Naive thymus-derived CD4-positive, alpha-beta T cell (primary cell): Measurements from ENCODE around the gene INCA1. TPM values are rescaled to one million over a fixed set of nuclear protein-coding genes. Genes with fewer than 3 reads are reported as not detected.
A peak's percentile ranks its signal among the peaks of the same experiment; 100 is the strongest.

Source experiments
- ATAC-seq: fragments of 150-1000 bp; cut with Tn5 transposase; 2 replicates; pipeline ENCODE4 v1.10.0; 2021; ENCODE audit warnings: mild to moderate bottlenecking, moderate library complexity
- CTCF ChIA-PET: fragments of 350-600 bp; sonication (Branson Sonifier 250); formaldehyde crosslinking; loops from one replicate; lab custom pipeline; 2021; ENCODE audit warnings: antibody characterized with exemption; lab: Charles Lee
- POLR2A ChIA-PET: fragments of 350-600 bp; sonication (Branson Sonifier 250); formaldehyde crosslinking; loops from one replicate; lab custom pipeline; 2021; ENCODE audit warnings: antibody characterized with exemption, inconsistent platforms; lab: Charles Lee
- DNase-seq, 9 donors: peaks; one replicate each; pipeline versions ENCODE4 v3.0.0 to v3.0.0-alpha.2; 2020 to 2022; ENCODE audit warnings: mixed read lengths in 1 of 9
- H3K27ac ChIP-seq: one replicate; pipeline ENCODE4 v1.7.0; 2013; ENCODE audit warnings: mild to moderate bottlenecking, low read depth, low read length, moderate library complexity
- H3K27me3 ChIP-seq, 2 donors: one replicate each; pipeline ENCODE4 v1.7.0; 2013; ENCODE audit warnings: low read length in 2 of 2, mild to moderate bottlenecking in 2 of 2, moderate library complexity in 2 of 2; ENCODE audit not compliant: control insufficient read depth in 2 of 2, insufficient read depth in 2 of 2
- H3K36me3 ChIP-seq, 3 experiments: 1 replicate in 2 of 3; 2 replicates in 1 of 3; pipeline ENCODE4 v1.7.0; 2013; ENCODE audit warnings: low read length in 3 of 3, mild to moderate bottlenecking in 3 of 3, moderate library complexity in 1 of 3; ENCODE audit not compliant: insufficient read depth in 3 of 3, control insufficient read depth in 2 of 3
- H3K4me1 ChIP-seq, 2 donors: one replicate each; pipeline ENCODE4 v1.7.0; 2013; ENCODE audit warnings: low read length in 2 of 2, mild to moderate bottlenecking in 2 of 2, moderate library complexity in 1 of 2; ENCODE audit not compliant: control insufficient read depth in 2 of 2, insufficient read depth in 2 of 2
- H3K4me3 ChIP-seq: 2 replicates; pipeline ENCODE4 v1.7.0; 2013; ENCODE audit warnings: mild to moderate bottlenecking, low read length
- H3K9me3 ChIP-seq, 3 experiments: 1 replicate in 2 of 3; 2 replicates in 1 of 3; pipeline ENCODE4 v1.7.0; 2013; ENCODE audit warnings: low read length in 3 of 3; ENCODE audit not compliant: control insufficient read depth in 2 of 3
- H3K27ac Mint-ChIP-seq, 9 donors: one replicate each; pipeline ENCODE4 v1.8.0; 2020 to 2022; ENCODE audit warnings: mixed read lengths in 9 of 9, mild to moderate bottlenecking in 8 of 9, moderate library complexity in 5 of 9, inconsistent platforms in 2 of 9
- H3K27me3 Mint-ChIP-seq, 5 donors: one replicate each; pipeline ENCODE4 v1.8.0; 2021 to 2022; ENCODE audit warnings: mixed read lengths in 5 of 5, mild to moderate bottlenecking in 1 of 5
- H3K36me3 Mint-ChIP-seq, 5 donors: one replicate each; pipeline ENCODE4 v1.8.0; 2020 to 2022; ENCODE audit warnings: mixed read lengths in 5 of 5, mild to moderate bottlenecking in 3 of 5, inconsistent platforms in 1 of 5
- H3K4me1 Mint-ChIP-seq, 7 donors: one replicate each; pipeline ENCODE4 v1.8.0; 2020 to 2022; ENCODE audit warnings: mixed read lengths in 7 of 7, mild to moderate bottlenecking in 3 of 7, inconsistent platforms in 1 of 7
- H3K4me3 Mint-ChIP-seq, 10 donors: one replicate each; pipeline ENCODE4 v1.8.0; 2020 to 2022; ENCODE audit warnings: mild to moderate bottlenecking in 10 of 10, mixed read lengths in 10 of 10, moderate library complexity in 6 of 10, inconsistent platforms in 2 of 10
- H3K9me3 Mint-ChIP-seq, 11 donors: one replicate each; pipeline ENCODE4 v1.8.0; 2020 to 2022; ENCODE audit warnings: mixed read lengths in 11 of 11, mild to moderate bottlenecking in 4 of 11, inconsistent platforms in 1 of 11, moderate library complexity in 1 of 11
- intact Hi-C, 2 donors: fragments of 100-400 bp; cut with micrococcal nuclease; formaldehyde crosslinking; loops; one replicate each; pipeline ENCODE4 v1.15.1; 2023
- polyA plus RNA-seq, 2 donors: library from polyadenylated mRNA; unstranded; fragments of 300-500 nt; fragmentation: Illumina TruSeq; gene quantifications; one replicate each; pipeline ENCODE4 v1.2.3, GENCODE V29; 2021
- total RNA-seq, 6 experiments: library from RNA in 5 of 6; stranded (reverse) in 5 of 6; gene quantifications; 1 replicate in 5 of 6; 2 replicates in 1 of 6; pipeline ENCODE4 v1.2.3 and lab custom pipeline; 2021 to 2026

Gene INCA1, protein sequence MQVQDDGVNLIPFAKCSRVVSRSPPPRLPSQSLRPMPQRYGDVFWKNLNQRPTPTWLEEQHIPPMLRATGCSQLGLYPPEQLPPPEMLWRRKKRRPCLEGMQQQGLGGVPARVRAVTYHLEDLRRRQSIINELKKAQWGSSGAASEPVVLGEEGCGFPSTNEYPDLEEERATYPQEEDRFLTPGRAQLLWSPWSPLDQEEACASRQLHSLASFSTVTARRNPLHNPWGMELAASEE
- total RNA-seq (under 1 TPM in 4 of 5 experiments, not detected in 1; 0.38 to 0.42 (median 0.41) TPM), polyA plus RNA-seq (not detected), total RNA-seq (lab: John Stamatoyannopoulos, UW) (not detected)

- ChIA-PET CTCF (interaction anchor here (0.8 to 1.0 kb wide), 2 partner anchors 9 to 95 kb away, joined by 4 to 5 read pairs; partner anchors contain the start of genes CAMTA2 and CHRNE), POLR2A (interaction anchor here (0.8 to 4.6 kb wide), 13 partner anchors 10 to 286 kb away, joined by 3 to 36 read pairs (median 5); partner anchors contain the start of genes CAMTA2, RNF167, SLC25A11 and SPAG7)
- Histone ChIP-seq H3K4me3 (peak within 1 kb of the TSS; percentile 75), H3K27ac (peak within 1 kb of the TSS; percentile 83), H3K27me3 (no peaks in the 10 kb centered on the region), H3K9me3 (no peaks in the 10 kb centered on the region), H3K36me3 (peaks cover 0 to 13% (median 5%) of the 10 kb centered on the region in 3 experiments), H3K4me1 (peaks cover 8 to 11% of the 10 kb centered on the region in 2 donors)
- H3K27ac Mint-ChIP-seq, result peak within 1 kb of the TSS; percentile 76 to 95 (median 88)
- peaks cover 0 to 2% (median 0%) of the 10 kb centered on the region in 11 donors for H3K9me3 Mint-ChIP-seq
- no peaks in the 10 kb centered on the region for H3K27me3 Mint-ChIP-seq
- DNase-seq (peak; percentile 84 to 95 (median 92)), ATAC-seq (peak; percentile 99)
- intact Hi-C loops, result loop anchor here (1.0 to 5.0 kb wide), 11 partner anchors 10 to 421 kb away; partner anchors contain the start of genes CAMTA2 (in 2 of the 2), PFN1 (in 2 of the 2), RNF167 (in 2 of the 2) and SLC25A11 (in 2 of the 2)
- H3K4me3 Mint-ChIP-seq, result peak within 1 kb of the TSS; percentile 80 to 95 (median 88)
- H3K4me1 Mint-ChIP-seq, result peaks cover 18 to 29% (median 26%) of the 10 kb centered on the region in 7 donors
- peaks cover 0 to 12% (median 4%) of the 10 kb centered on the region in 5 donors for H3K36me3 Mint-ChIP-seq
These were observed at the start of gene INCA1, which contains the start of gene KIF1C for GRCh38 chr17:4997302-4998026. Gene INCA1 (minus strand): TSS chr17:4997522. CDS start chr17:4994437, 3,085 bp downstream. Gene KIF1C (plus strand): TSS chr17:4997950. CDS start chr17:5000247, 2,297 bp downstream.

DNA sequence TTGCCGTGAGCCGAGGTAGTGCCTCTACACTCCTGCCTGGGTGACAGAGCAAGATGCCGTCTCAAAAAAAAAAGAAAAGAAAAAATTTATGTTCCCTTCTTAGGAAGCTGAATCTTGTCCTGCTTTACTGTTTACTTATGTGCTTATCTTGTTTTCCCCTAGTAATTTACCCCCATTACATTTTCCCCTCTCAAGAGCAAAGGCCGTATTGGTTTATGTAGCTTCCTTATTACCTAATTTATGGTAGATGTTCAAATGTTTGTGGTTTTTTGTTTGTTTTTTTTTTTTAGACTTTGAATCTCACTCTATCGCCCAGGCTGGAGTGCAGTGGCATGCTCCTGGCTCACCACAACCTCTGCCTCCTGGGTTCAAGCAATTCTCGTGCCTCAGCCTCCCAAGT lies 48.2 kb upstream of the INCA1 start:
- peaks cover 45 to 61% of the 10 kb centered on the region in 2 donors for H3K4me1 ChIP-seq
- ATAC-seq, result no peak
- no peak overlapping the region for H3K4me3 ChIP-seq
- peak in 3 of 9 donors; percentile 14 to 23 (median 18) for DNase-seq
- H3K27me3 ChIP-seq, result no peaks in the 10 kb centered on the region
- ChIA-PET CTCF (interaction anchor here (1.2 to 6.0 kb wide), 4 partner anchors 11 to 15 kb away, joined by 3 to 49 read pairs (median 12); partner anchors contain the start of gene SLC52A1), POLR2A (interaction anchor here (0.6 to 1.0 kb wide), 6 partner anchors 14 to 469 kb away, joined by 3 to 4 read pairs (median 3); no protein-coding TSS in a partner anchor)
- Mint-ChIP-seq H3K27me3 (no peaks in the 10 kb centered on the region), H3K9me3 (peaks cover 0 to 1% (median 0%) of the 10 kb centered on the region in 11 donors), H3K36me3 (peaks cover 0 to 35% (median 0%) of the 10 kb centered on the region in 5 donors), H3K27ac (peak overlapping the region; percentile 58 to 99 (median 83)), H3K4me1 (peaks cover 26 to 83% (median 70%) of the 10 kb centered on the region in 7 donors), H3K4me3 (peak overlapping the region in 9 of 10 donors; percentile 26 to 65 (median 57))
- intact Hi-C loops, result no loop called here
- H3K9me3 ChIP-seq, result no peaks in the 10 kb centered on the region
- H3K36me3 ChIP-seq, result no peaks in the 10 kb centered on the region
- no peak overlapping the region for H3K27ac ChIP-seq

GRCh38 chr17:5044630-5045029 lies 47.3 kb upstream of the INCA1 start:
- peaks cover 22 to 77% (median 66%) of the 10 kb centered on the region in 7 donors for H3K4me1 Mint-ChIP-seq
- peak overlapping the region in 7 of 9 donors; percentile 19 to 99 (median 76) for H3K27ac Mint-ChIP-seq
- H3K9me3 Mint-ChIP-seq, result peaks cover 0 to 5% (median 0%) of the 10 kb centered on the region in 11 donors
- ChIA-PET CTCF (interaction anchor here (1.2 to 6.0 kb wide), 3 partner anchors 10 to 16 kb away, joined by 4 to 49 read pairs (median 21); partner anchors contain the start of gene SLC52A1), POLR2A (interaction anchor here (1.5 kb wide), 1 partner anchor 13 kb away, joined by 11 read pairs; no protein-coding TSS in a partner anchor)
- Histone ChIP-seq H3K4me1 (peaks cover 37 to 56% of the 10 kb centered on the region in 2 donors), H3K27me3 (no peaks in the 10 kb centered on the region), H3K36me3 (no peaks in the 10 kb centered on the region), H3K4me3 (no peak overlapping the region), H3K9me3 (no peaks in the 10 kb centered on the region), H3K27ac (no peak overlapping the region)
- H3K36me3 Mint-ChIP-seq, result peaks cover 0 to 35% (median 0%) of the 10 kb centered on the region in 5 donors
- DNase-seq, result no peak
- intact Hi-C loops, result no loop called here
- H3K4me3 Mint-ChIP-seq, result peak overlapping the region in 6 of 10 donors; percentile 3 to 79 (median 60)
- H3K27me3 Mint-ChIP-seq, result no peaks in the 10 kb centered on the region
- ATAC-seq, result no peak

DNA sequence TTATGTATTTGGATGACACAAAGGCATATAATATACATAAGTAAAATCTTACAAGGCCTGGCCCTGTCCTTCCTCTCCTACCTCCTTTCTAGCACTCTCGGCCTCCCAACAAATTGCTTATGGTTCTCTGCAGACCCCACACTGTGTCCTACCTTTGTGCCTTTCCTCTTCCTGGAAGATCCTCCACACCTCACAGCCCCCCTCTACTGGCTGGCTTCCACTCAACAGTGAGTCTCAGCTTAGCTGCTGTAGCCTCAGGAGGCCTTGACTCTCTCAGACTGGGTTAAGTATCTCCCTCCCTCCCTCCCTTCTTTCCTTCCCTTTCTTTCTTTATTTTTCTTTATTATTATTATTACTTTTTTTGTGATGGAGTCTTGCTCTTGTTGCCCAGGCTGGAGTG lies 46.2 kb upstream of the INCA1 start:
- Histone ChIP-seq H3K27me3 (no peaks in the 10 kb centered on the region), H3K36me3 (no peaks in the 10 kb centered on the region), H3K4me3 (no peak overlapping the region), H3K27ac (no peak overlapping the region), H3K4me1 (peaks cover 29 to 45% of the 10 kb centered on the region in 2 donors), H3K9me3 (no peaks in the 10 kb centered on the region)
- Mint-ChIP-seq H3K4me3 (peak overlapping the region; percentile 49 to 93 (median 87)), H3K36me3 (peaks cover 0 to 34% (median 0%) of the 10 kb centered on the region in 5 donors), H3K4me1 (peaks cover 19 to 69% (median 59%) of the 10 kb centered on the region in 7 donors), H3K27me3 (no peaks in the 10 kb centered on the region), H3K9me3 (peaks cover 0 to 6% (median 0%) of the 10 kb centered on the region in 11 donors), H3K27ac (peak overlapping the region; percentile 40 to 99 (median 89))
- ChIA-PET POLR2A (interaction anchor here (1.5 kb wide), 1 partner anchor 12 kb away, joined by 11 read pairs; no protein-coding TSS in a partner anchor), CTCF (interaction anchor here (4.5 kb wide), 1 partner anchor 13 kb away, joined by 21 read pairs; no protein-coding TSS in a partner anchor)
- no peak for DNase-seq
- ATAC-seq, result no peak
- intact Hi-C loops, result no loop called here

DNA sequence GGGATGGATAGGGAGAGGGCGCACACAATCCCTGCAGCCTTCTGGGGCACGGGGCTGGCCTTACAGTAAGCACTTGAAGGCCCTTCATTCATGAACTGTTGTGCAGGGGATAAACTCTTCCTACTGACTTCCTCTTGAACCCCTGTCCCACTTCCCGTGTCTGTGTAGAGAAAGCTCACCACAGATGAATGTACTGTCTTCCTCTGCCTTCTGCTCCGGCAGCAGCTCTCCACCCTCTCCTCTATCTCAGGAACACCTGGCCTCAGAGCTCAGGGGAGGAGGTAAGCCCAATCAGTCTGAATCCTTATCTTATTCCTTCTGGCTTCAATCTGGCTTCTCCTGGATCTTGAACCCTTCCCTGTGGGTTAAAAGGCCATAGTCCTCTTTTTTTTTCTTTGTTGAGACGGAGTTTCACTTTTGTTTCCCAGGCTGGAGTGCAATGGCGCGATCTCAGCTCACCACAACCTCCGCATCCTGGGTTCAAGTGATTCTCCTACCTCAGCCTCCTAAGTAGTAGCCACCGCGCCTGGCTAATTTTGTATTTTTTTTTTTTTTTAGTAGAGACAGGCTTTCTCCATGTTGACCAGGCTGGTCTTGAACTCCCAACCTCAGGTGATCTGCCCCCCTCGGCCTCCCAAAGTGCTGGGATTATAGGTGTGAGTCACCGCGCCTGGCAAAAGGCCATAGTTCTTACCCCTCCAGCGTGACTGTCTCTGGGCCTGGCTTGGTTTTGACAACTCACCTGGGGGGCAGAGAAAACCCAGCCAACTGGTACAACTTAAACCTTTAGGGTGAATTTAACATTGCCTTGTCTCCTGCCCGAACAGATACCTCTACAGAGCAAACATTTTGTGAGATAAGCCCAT lies 45.1 kb upstream of the INCA1 start:
- peak overlapping the region; percentile 57 for H3K4me3 ChIP-seq
- ATAC-seq (peak; percentile 46), DNase-seq (peak in 5 of 9 donors; percentile 20 to 41 (median 37))
- Mint-ChIP-seq H3K4me1 (peaks cover 19 to 60% (median 48%) of the 10 kb centered on the region in 7 donors), H3K4me3 (peak overlapping the region; percentile 83 to 93 (median 89)), H3K27me3 (peaks cover 0 to 3% (median 0%) of the 10 kb centered on the region in 5 donors), H3K9me3 (peaks cover 0 to 4% (median 0%) of the 10 kb centered on the region in 11 donors), H3K36me3 (peaks cover 0 to 30% (median 0%) of the 10 kb centered on the region in 5 donors), H3K27ac (peak overlapping the region; percentile 89 to 99 (median 95))
- H3K27ac ChIP-seq, result peak overlapping the region; percentile 66
- no peaks in the 10 kb centered on the region for H3K36me3 ChIP-seq
- intact Hi-C loops, result no loop called here
- no peaks in the 10 kb centered on the region for H3K27me3 ChIP-seq
- H3K9me3 ChIP-seq, result no peaks in the 10 kb centered on the region
- peaks cover 18 to 33% of the 10 kb centered on the region in 2 donors for H3K4me1 ChIP-seq
- ChIA-PET CTCF (interaction anchor here (0.8 to 1.2 kb wide), 2 partner anchors 21 to 62 kb away, joined by 3 read pairs; no protein-coding TSS in a partner anchor), POLR2A (interaction anchor here (0.8 to 1.8 kb wide), 6 partner anchors 10 to 377 kb away, joined by 3 to 5 read pairs (median 4); partner anchors contain the start of genes NUP88, RNF167, RPAIN and SLC25A11)
